T-cell (primary cell): Measurements from ENCODE around the gene CCDC196. TPM values are rescaled to one million over a fixed set of nuclear protein-coding genes. Genes with fewer than 3 reads are reported as not detected.
"Not testable (repeated sequence)": the region's sequence is repeated elsewhere in the genome, so short reads cannot be mapped to it uniquely, and the experiment has no call there.

ENCODE experiments used
- ATAC-seq, 4 experiments: fragments of 200-7000 bp in 3 of 4; fragments of 150-1000 bp in 1 of 4; cut with Tn5 transposase; replicated peaks in 1 of 4; 1 replicate in 3 of 4; 2 replicates in 1 of 4; pipeline ENCODE4 v1.10.0; 2021; ENCODE audit warnings: moderate library complexity in 3 of 4, mild to moderate bottlenecking in 2 of 4, moderate number of reproducible peaks in 1 of 4
- CTCF ChIA-PET, 2 donors: fragments of 300-600 bp; sonication (Branson Sonifier 250); formaldehyde crosslinking; loops; one replicate each; lab custom pipeline; 2022; ENCODE audit warnings: antibody characterized with exemption in 2 of 2; lab: Charles Lee
- POLR2A ChIA-PET, 2 donors: fragments of 300-600 bp; sonication (Branson Sonifier 250); formaldehyde crosslinking; loops; one replicate each; lab custom pipeline; 2022; ENCODE audit warnings: antibody characterized with exemption in 2 of 2; lab: Charles Lee
- DNase-seq, 35 experiments: peaks; one replicate each; pipeline versions ENCODE4 v3.0.0 to v3.0.0-alpha.2; 2013 to 2023
- H3K27ac ChIP-seq: one replicate; pipeline ENCODE4 v1.5.1; 2013; ENCODE audit warnings: low read length
- H3K27me3 ChIP-seq, 2 experiments: replicated peaks in 1 of 2; 1 replicate in 1 of 2; 2 replicates in 1 of 2; pipeline versions ENCODE4 v1.6.1 to v1.7.0; 2013; ENCODE audit warnings: low read length in 1 of 2, mixed read lengths in 1 of 2; ENCODE audit not compliant: control insufficient read depth in 2 of 2, insufficient read depth in 2 of 2; ENCODE audit errors: extremely low read depth in 1 of 2
- H3K36me3 ChIP-seq, 2 donors: 1 replicate in 1 of 2; 2 replicates in 1 of 2; pipeline versions ENCODE4 v1.6.1 to v1.7.0; 2013; ENCODE audit warnings: low read length in 1 of 2; ENCODE audit not compliant: control insufficient read depth in 2 of 2, insufficient read depth in 1 of 2; ENCODE audit errors: extremely low read depth in 1 of 2
- H3K4me1 ChIP-seq, 2 experiments: 1 replicate in 1 of 2; 2 replicates in 1 of 2; pipeline versions ENCODE4 v1.6.1 to v1.7.0; 2013; ENCODE audit warnings: low read length in 2 of 2, mixed read lengths in 1 of 2; ENCODE audit not compliant: insufficient read depth in 2 of 2, control insufficient read depth in 1 of 2; ENCODE audit errors: extremely low read depth in 1 of 2
- H3K4me3 ChIP-seq, 2 donors: 1 replicate in 1 of 2; 2 replicates in 1 of 2; pipeline versions ENCODE4 v1.5.1 to v1.7.0; 2013; ENCODE audit warnings: mild to moderate bottlenecking in 2 of 2, low read length in 1 of 2, moderate library complexity in 1 of 2; ENCODE audit not compliant: control insufficient read depth in 1 of 2; ENCODE audit errors: extremely low read depth in 1 of 2
- H3K9me3 ChIP-seq: 2 replicates; pipeline ENCODE4 v1.7.0; 2013
- H3K27ac Mint-ChIP-seq, 2 donors: one replicate each; pipeline ENCODE4 v1.8.0; 2020 to 2021; ENCODE audit warnings: mild to moderate bottlenecking in 2 of 2, mixed read lengths in 2 of 2
- H3K27me3 Mint-ChIP-seq, 2 donors: one replicate each; pipeline ENCODE4 v1.8.0; 2021 to 2022; ENCODE audit warnings: mixed read lengths in 2 of 2
- H3K36me3 Mint-ChIP-seq: one replicate; pipeline ENCODE4 v1.8.0; 2021; ENCODE audit warnings: mixed read lengths
- H3K4me1 Mint-ChIP-seq, 3 donors: one replicate each; pipeline ENCODE4 v1.8.0; 2020 to 2022; ENCODE audit warnings: mixed read lengths in 3 of 3, mild to moderate bottlenecking in 1 of 3
- H3K4me3 Mint-ChIP-seq, 3 donors: one replicate each; pipeline ENCODE4 v1.8.0; 2020 to 2022; ENCODE audit warnings: mild to moderate bottlenecking in 3 of 3, mixed read lengths in 3 of 3, moderate library complexity in 3 of 3
- H3K9me3 Mint-ChIP-seq, 3 donors: one replicate each; pipeline ENCODE4 v1.8.0; 2020 to 2022; ENCODE audit warnings: mixed read lengths in 3 of 3
- WGBS: methylation state at CpG from one replicate; pipeline ENCODE4 v1.1.5; 2013; ENCODE audit warnings: missing lambda C conversion rate; ENCODE audit not compliant: insufficient coverage; 5-methylcytosine and 5-hydroxymethylcytosine counted together
- total RNA-seq, 35 experiments: library from RNA in 6 of 35; stranded (reverse) in 6 of 35; fragments of 120-200 nt in 1 of 35; gene quantifications; one replicate each; pipeline versions ENCODE4 v1.2.1 to v1.2.4 and lab custom pipeline; 2013 to 2026

Gene CCDC196
- total RNA-seq, 5 donors from 2014 or later (not counting 1 experiment from before 2014, with no cell fraction given), result not detected

GRCh38 chr14:66498311-66498710 is 12.1 kb downstream of the CCDC196 start:
- peaks cover 0 to 7% of the 10 kb centered on the region in 2 experiments for H3K4me1 ChIP-seq
- no peak overlapping the region for H3K4me3 ChIP-seq
- H3K36me3 ChIP-seq, result no peaks in the 10 kb centered on the region
- H3K27me3 Mint-ChIP-seq, result peaks cover 0 to 3% of the 10 kb centered on the region in 2 donors
- ATAC-seq (no peak), DNase-seq (no peak)
- H3K9me3 ChIP-seq, result no peaks in the 10 kb centered on the region
- H3K27ac ChIP-seq, result no peak overlapping the region
- no peak overlapping the region for H3K27ac Mint-ChIP-seq
- peaks cover 2% of the 10 kb centered on the region for H3K36me3 Mint-ChIP-seq
- H3K27me3 ChIP-seq, result no peaks in the 10 kb centered on the region
- H3K9me3 Mint-ChIP-seq, result no peaks in the 10 kb centered on the region
- CTCF ChIA-PET, result interaction anchor here in 1 of 2 donors (0.9 to 2.3 kb wide), 4 partner anchors 9 to 640 kb away, joined by 4 to 12 read pairs (median 7); partner anchors contain the start of gene GPHN
- H3K4me1 Mint-ChIP-seq, result peaks cover 18 to 20% (median 18%) of the 10 kb centered on the region in 3 donors
- H3K4me3 Mint-ChIP-seq, result no peak overlapping the region
- WGBS, result no CpG with 5 or more reads among the region's 3 CpGs
- POLR2A ChIA-PET, result no interaction called here

GRCh38 chr14:66501592-66501991 is 15.4 kb downstream of the CCDC196 start:
- Histone ChIP-seq H3K4me3 (no peak overlapping the region), H3K27ac (no peak overlapping the region), H3K36me3 (no peaks in the 10 kb centered on the region), H3K4me1 (peaks cover 0 to 2% of the 10 kb centered on the region in 2 experiments), H3K9me3 (no peaks in the 10 kb centered on the region), H3K27me3 (no peaks in the 10 kb centered on the region)
- POLR2A ChIA-PET, result no interaction called here
- Mint-ChIP-seq H3K27ac (no peak overlapping the region), H3K9me3 (no peaks in the 10 kb centered on the region), H3K4me1 (peaks cover 10 to 17% (median 14%) of the 10 kb centered on the region in 3 donors), H3K4me3 (no peak overlapping the region), H3K36me3 (peaks cover 2% of the 10 kb centered on the region), H3K27me3 (peaks cover 0 to 3% of the 10 kb centered on the region in 2 donors)
- ATAC-seq (no peak), DNase-seq (no peak)
- CTCF ChIA-PET, result no interaction called here
- 60% methylated on average over 1 of the region's 4 CpGs for WGBS

GRCh38 chr14:66502836-66503235 is 16.7 kb downstream of the CCDC196 start:
- H3K36me3 Mint-ChIP-seq, H3K9me3 Mint-ChIP-seq, CTCF ChIA-PET, ATAC-seq, H3K27me3 Mint-ChIP-seq, DNase-seq, H3K36me3 ChIP-seq, POLR2A ChIA-PET, H3K27me3 ChIP-seq, H3K9me3 ChIP-seq, H3K4me3 ChIP-seq, H3K27ac Mint-ChIP-seq, H3K4me3 Mint-ChIP-seq, H3K27ac ChIP-seq: not testable (repeated sequence)
- 100% methylated on average over 2 of the region's 5 CpGs for WGBS
- H3K4me1 ChIP-seq, result peaks cover 0 to 12% of the 10 kb centered on the region in 2 experiments
- peaks cover 13 to 14% (median 14%) of the 10 kb centered on the region in 3 donors for H3K4me1 Mint-ChIP-seq

- H3K4me3 Mint-ChIP-seq, result no peak overlapping the region
- Histone ChIP-seq H3K36me3 (no peaks in the 10 kb centered on the region), H3K4me3 (no peak overlapping the region), H3K27ac (no peak overlapping the region), H3K4me1 (peaks cover 0 to 14% of the 10 kb centered on the region in 2 experiments), H3K9me3 (no peaks in the 10 kb centered on the region), H3K27me3 (peaks cover 0 to 2% of the 10 kb centered on the region in 2 experiments)
- DNase-seq, result no peak
- CTCF ChIA-PET, result interaction anchor here in 1 of 2 donors (0.7 kb wide), 1 partner anchor 190 kb away, joined by 3 read pairs; no protein-coding TSS in a partner anchor
- peaks cover 0 to 3% of the 10 kb centered on the region in 2 donors for H3K27me3 Mint-ChIP-seq
- peaks cover 13 to 14% (median 14%) of the 10 kb centered on the region in 3 donors for H3K4me1 Mint-ChIP-seq
- no peak overlapping the region for H3K27ac Mint-ChIP-seq
- POLR2A ChIA-PET, result no interaction called here
- 57% methylated on average over 1 of the region's 1 CpG for WGBS
- H3K9me3 Mint-ChIP-seq, result no peaks in the 10 kb centered on the region
- H3K36me3 Mint-ChIP-seq, result peaks cover 2% of the 10 kb centered on the region
- no peak for ATAC-seq
These were observed 17.4 kb downstream of the CCDC196 start for GRCh38 chr14:66503532-66503931.

- ChIA-PET CTCF (interaction anchor here in 1 of 2 donors (0.8 to 1.9 kb wide), 5 partner anchors 10 to 1164 kb away, joined by 3 to 10 read pairs (median 4); partner anchors contain the start of genes ATP6V1D and EIF2S1), POLR2A (no interaction called here)
- Histone ChIP-seq H3K27me3 (peaks cover 0 to 8% of the 10 kb centered on the region in 2 experiments), H3K27ac (peak overlapping the region; percentile 71), H3K4me3 (peak overlapping the region; percentile 80 to 97), H3K36me3 (no peaks in the 10 kb centered on the region), H3K9me3 (no peaks in the 10 kb centered on the region), H3K4me1 (peaks cover 3 to 26% of the 10 kb centered on the region in 2 experiments)
- Mint-ChIP-seq H3K36me3 (no peaks in the 10 kb centered on the region), H3K4me3 (peak overlapping the region; percentile 89 to 97 (median 97)), H3K4me1 (peaks cover 37 to 39% (median 37%) of the 10 kb centered on the region in 3 donors), H3K9me3 (no peaks in the 10 kb centered on the region), H3K27me3 (peaks cover 0 to 2% of the 10 kb centered on the region in 2 donors), H3K27ac (peak overlapping the region; percentile 84 to 94)
- 2% methylated on average over 19 of the region's 23 CpGs for WGBS
- ATAC-seq (peak; percentile 11 to 18 (median 14)), DNase-seq (peak in 4 of 35 experiments; percentile 1 to 7 (median 4))
These were observed 21.1 kb downstream of the CCDC196 start for GRCh38 chr14:66507181-66507721.

- H3K9me3 Mint-ChIP-seq, result no peaks in the 10 kb centered on the region
- peaks cover 0 to 8% of the 10 kb centered on the region in 2 experiments for H3K27me3 ChIP-seq
- peaks cover 0 to 2% of the 10 kb centered on the region in 2 donors for H3K27me3 Mint-ChIP-seq
- peak within 1 kb of the TSS; percentile 71 for H3K27ac ChIP-seq
- peak within 1 kb of the TSS; percentile 80 to 97 for H3K4me3 ChIP-seq
- peak within 1 kb of the TSS; percentile 84 to 94 for H3K27ac Mint-ChIP-seq
- ATAC-seq (peak; percentile 87 to 91 (median 88)), DNase-seq (peak; percentile 60 to 89 (median 74))
- no peaks in the 10 kb centered on the region for H3K36me3 ChIP-seq
- H3K9me3 ChIP-seq, result no peaks in the 10 kb centered on the region
- peaks cover 40 to 42% (median 40%) of the 10 kb centered on the region in 3 donors for H3K4me1 Mint-ChIP-seq
- H3K36me3 Mint-ChIP-seq, result no peaks in the 10 kb centered on the region
- H3K4me3 Mint-ChIP-seq, result peak within 1 kb of the TSS; percentile 89 to 97 (median 97)
- H3K4me1 ChIP-seq, result peaks cover 3 to 26% of the 10 kb centered on the region in 2 experiments
- CTCF ChIA-PET, result interaction anchor here in 1 of 2 donors (0.6 to 1.9 kb wide), 5 partner anchors 11 to 1093 kb away, joined by 3 to 10 read pairs (median 5); partner anchors contain the start of genes ATP6V1D and EIF2S1
- WGBS, result under 1% methylated on average over 76 of the region's 91 CpGs
- POLR2A ChIA-PET, result interaction anchor here (0.5 to 0.6 kb wide), 3 partner anchors 49 to 852 kb away, joined by 3 to 10 read pairs (median 3); partner anchors contain the start of gene ATP6V1D (in 1 of the 2)
These were observed 21.8 kb downstream of the CCDC196 start, which contains the start of gene GPHN for GRCh38 chr14:66507722-66508546. TSS of gene GPHN (plus strand) at chr14:66508147.
